Measurements from ENCODE around the gene MAMDC4. TPM values are rescaled to one million over a fixed set of nuclear protein-coding genes. Genes with fewer than 3 reads are reported as not detected.
"Not testable (repeated sequence)": the region's sequence is repeated elsewhere in the genome, so short reads cannot be mapped to it uniquely, and the experiment has no call there.

The MAMDC4 gene
- total and polyA plus RNA-seq, 7 donors, result 0.71 to 25.3 (median 2.4) TPM

- peaks cover 8 to 11% (median 9%) of the 10 kb centered on the region in 4 donors for H3K36me3 ChIP-seq
- TF ChIP-seq POLR2A (IDR thresholded peaks at IDR 0.05), result no peak
- no peak for TF ChIP-seq POLR2AphosphoS5 (IDR thresholded peaks at IDR 0.05)
- TF ChIP-seq EP300 (IDR thresholded peaks at IDR 0.05), result no peak
- TF ChIP-seq, protein P1, sequence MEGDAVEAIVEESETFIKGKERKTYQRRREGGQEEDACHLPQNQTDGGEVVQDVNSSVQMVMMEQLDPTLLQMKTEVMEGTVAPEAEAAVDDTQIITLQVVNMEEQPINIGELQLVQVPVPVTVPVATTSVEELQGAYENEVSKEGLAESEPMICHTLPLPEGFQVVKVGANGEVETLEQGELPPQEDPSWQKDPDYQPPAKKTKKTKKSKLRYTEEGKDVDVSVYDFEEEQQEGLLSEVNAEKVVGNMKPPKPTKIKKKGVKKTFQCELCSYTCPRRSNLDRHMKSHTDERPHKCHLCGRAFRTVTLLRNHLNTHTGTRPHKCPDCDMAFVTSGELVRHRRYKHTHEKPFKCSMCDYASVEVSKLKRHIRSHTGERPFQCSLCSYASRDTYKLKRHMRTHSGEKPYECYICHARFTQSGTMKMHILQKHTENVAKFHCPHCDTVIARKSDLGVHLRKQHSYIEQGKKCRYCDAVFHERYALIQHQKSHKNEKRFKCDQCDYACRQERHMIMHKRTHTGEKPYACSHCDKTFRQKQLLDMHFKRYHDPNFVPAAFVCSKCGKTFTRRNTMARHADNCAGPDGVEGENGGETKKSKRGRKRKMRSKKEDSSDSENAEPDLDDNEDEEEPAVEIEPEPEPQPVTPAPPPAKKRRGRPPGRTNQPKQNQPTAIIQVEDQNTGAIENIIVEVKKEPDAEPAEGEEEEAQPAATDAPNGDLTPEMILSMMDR (IDR thresholded peaks at IDR 0.05), result no peak
- peaks cover 0 to 29% (median 21%) of the 10 kb centered on the region in 4 donors for H3K4me1 ChIP-seq
- intact Hi-C loops (cut with DNase I), result loop anchor here (5.0 kb wide), 1 partner anchor 76 kb away; the partner anchor contains the start of gene TMEM141
- no peaks in the 10 kb centered on the region for H3K9me3 ChIP-seq
- WGBS, 2 donors, result 97 to 99% methylated on average over 18 of the region's 18 CpGs
- H3K27ac ChIP-seq, result no peak overlapping the region
- no peak overlapping the region for H3K4me3 ChIP-seq
- DNase-seq, result no peak
- no peaks in the 10 kb centered on the region for H3K27me3 ChIP-seq
Observed at GRCh38 chr9:136867917-136868316, 15.8 kb downstream of the MAMDC4 start.

- Histone ChIP-seq H3K4me3 (no peak overlapping the region), H3K9me3 (no peaks in the 10 kb centered on the region), H3K36me3 (peaks cover 1 to 4% (median 2%) of the 10 kb centered on the region in 4 donors), H3K4me1 (peaks cover 0 to 29% (median 21%) of the 10 kb centered on the region in 4 donors), H3K27ac (no peak overlapping the region), H3K27me3 (no peaks in the 10 kb centered on the region)
- DNase-seq, result no peak
- WGBS, 2 donors, result 91 to 94% methylated on average over 11 of the region's 11 CpGs
- TF ChIP-seq, protein P1 (IDR thresholded peaks at IDR 0.05), result no peak
- TF ChIP-seq POLR2A (IDR thresholded peaks at IDR 0.05), result no peak
- TF ChIP-seq EP300 (IDR thresholded peaks at IDR 0.05), result no peak
- no peak for TF ChIP-seq POLR2AphosphoS5 (IDR thresholded peaks at IDR 0.05)
- intact Hi-C loops (cut with DNase I), result loop anchor here (5.0 kb wide), 1 partner anchor 76 kb away; the partner anchor contains the start of gene TMEM141
Observed at GRCh38 chr9:136868644-136869043, 16.5 kb downstream of the MAMDC4 start.

DNA sequence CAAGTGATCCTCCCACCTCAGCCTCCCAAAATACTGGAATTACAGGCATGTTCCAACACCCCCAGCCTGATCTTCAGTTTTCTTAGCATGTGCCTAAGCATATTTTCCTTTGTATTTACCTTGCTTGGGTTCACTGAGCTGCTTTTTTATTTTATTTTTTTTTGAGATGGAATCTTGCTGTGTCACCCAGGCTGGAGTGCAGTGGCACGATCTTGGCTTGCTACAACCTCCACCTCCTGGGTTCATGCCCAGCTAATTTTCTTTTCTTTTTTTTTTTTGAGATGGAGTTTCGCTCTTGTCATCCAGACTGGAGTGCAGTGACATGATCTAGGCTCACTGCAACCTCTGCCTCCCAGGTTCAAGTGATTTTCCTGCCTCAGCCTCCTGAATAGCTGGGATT is 17.5 kb downstream of the MAMDC4 start:
- WGBS, 2 donors, result 90 to 92% methylated on average over 2 of the region's 2 CpGs
- intact Hi-C loops (cut with DNase I), result loop anchor here (5.0 kb wide), 1 partner anchor 77 kb away; the partner anchor contains the start of gene TMEM141

DNA sequence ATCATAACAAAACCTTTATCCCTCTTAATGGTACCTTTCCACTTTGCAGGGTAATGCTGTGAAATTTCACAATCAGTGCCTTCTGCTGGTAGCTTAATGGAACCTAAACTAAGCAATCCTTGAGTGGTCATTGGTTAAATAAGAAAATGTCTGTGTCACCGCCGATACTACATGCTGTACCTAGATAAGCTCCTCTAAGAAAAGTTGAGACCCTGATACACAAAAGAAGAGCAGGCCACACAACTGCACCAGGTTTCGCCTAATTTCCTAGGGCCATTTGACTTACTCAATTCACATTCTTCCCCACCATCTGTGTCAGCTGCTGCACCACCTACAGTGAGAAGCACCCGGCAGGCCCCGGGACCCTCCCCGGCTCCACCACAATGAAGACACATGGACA is 23.0 kb downstream of the MAMDC4 start:
- TF ChIP-seq POLR2AphosphoS5 (IDR thresholded peaks at IDR 0.05), result no peak
- TF ChIP-seq, protein P1 (IDR thresholded peaks at IDR 0.05), result no peak

More for the DNA sequence above, 17.5 kb downstream of the MAMDC4 start:
- peaks cover 0 to 20% (median 16%) of the 10 kb centered on the region in 4 donors for H3K4me1 ChIP-seq
- DNase-seq, H3K36me3 ChIP-seq, H3K9me3 ChIP-seq, H3K27ac ChIP-seq, H3K27me3 ChIP-seq, H3K4me3 ChIP-seq: not testable (repeated sequence)

DNA sequence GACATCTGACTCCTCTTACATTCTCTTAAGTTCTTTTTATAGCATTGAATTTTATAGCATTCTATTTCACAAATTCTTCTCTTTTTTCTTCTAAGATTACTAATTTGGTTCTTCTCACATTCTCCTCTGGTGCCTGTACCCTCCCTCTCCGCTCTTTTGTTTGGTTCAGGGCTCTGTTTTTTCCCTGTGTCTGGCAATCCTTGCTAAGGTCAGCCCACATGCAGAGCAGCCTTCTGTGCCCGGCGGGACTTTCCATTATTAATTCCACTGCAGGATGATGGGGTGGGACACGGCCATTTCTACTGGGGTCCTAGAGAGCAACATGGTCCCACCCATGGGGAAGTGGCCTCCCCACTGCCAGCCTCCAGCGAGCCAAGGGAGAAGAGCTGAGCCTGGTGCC is 24.3 kb downstream of the MAMDC4 start:
- 91% methylated on average over 5 of the region's 5 CpGs for WGBS, 2 donors
- Histone ChIP-seq H3K4me1 (peaks cover 0 to 3% (median 1%) of the 10 kb centered on the region in 4 donors), H3K4me3 (no peak overlapping the region), H3K27me3 (no peaks in the 10 kb centered on the region), H3K27ac (no peak overlapping the region), H3K9me3 (no peaks in the 10 kb centered on the region), H3K36me3 (no peaks in the 10 kb centered on the region)
- TF ChIP-seq, protein P1 (IDR thresholded peaks at IDR 0.05), result no peak
- TF ChIP-seq POLR2AphosphoS5 (IDR thresholded peaks at IDR 0.05) (no peak), POLR2A (IDR thresholded peaks at IDR 0.05) (no peak), EP300 (IDR thresholded peaks at IDR 0.05) (no peak)
- DNase-seq, result no peak
- intact Hi-C loops (cut with DNase I), result no loop called here

More for the DNA sequence above, 23.0 kb downstream of the MAMDC4 start:
- no peaks in the 10 kb centered on the region for H3K9me3 ChIP-seq
- DNase-seq, result no peak
- no peaks in the 10 kb centered on the region for H3K36me3 ChIP-seq
- H3K27ac ChIP-seq, result no peak overlapping the region
- no peaks in the 10 kb centered on the region for H3K4me1 ChIP-seq
- intact Hi-C loops (cut with DNase I), result no loop called here
- no peak overlapping the region for H3K4me3 ChIP-seq
- 95% methylated on average over 6 of the region's 6 CpGs for WGBS, 2 donors
- H3K27me3 ChIP-seq, result no peaks in the 10 kb centered on the region

Data from sigmoid colon (tissue), 7 donors.